Testis (tissue), 2 donors: Measurements from ENCODE around the gene TRIO.

Experiments used
- CTCF ChIP-seq, 3 experiments: fragments of 450-650 bp in 2 of 3; fragments of 200-600 bp in 1 of 3; sonication (generic) in 1 of 3; IDR thresholded peaks; one replicate each; pipeline ENCODE4 v1.5.1; 2016 to 2019; ENCODE audit warnings: antibody characterized with exemption in 3 of 3, mild to moderate bottlenecking in 2 of 3, moderate library complexity in 1 of 3
- POLR2A ChIP-seq: fragments of 450-650 bp; IDR thresholded peaks from one replicate; pipeline ENCODE4 v1.6.1; 2017; ENCODE audit warnings: antibody characterized with exemption, mild to moderate bottlenecking, moderate library complexity

DNA sequence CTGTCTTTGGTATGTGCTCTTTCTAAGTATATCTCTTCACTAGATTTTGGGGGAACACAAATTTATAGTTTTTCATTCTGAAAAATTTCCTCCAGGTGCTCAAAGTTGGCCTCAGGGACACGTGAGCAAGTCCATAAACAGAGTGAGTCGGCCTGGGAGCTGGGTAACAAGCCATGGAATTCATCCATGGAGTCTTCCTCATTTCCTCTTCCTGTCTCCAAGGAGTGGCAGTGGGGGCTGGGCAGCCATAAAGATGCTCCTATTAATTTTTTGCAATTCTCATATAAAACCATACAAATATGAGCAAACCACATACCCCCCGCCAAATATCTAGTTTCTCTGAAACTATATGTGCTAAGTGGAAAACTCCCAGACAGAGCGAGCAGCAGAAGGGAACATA, 301.9 kb downstream of the TRIO start:
- TF ChIP-seq POLR2A, result no peak
- no peak for TF ChIP-seq CTCF (IDR thresholded peaks at IDR 0.05)
